Thymus (tissue), 11 donors: ENCODE data around the gene SDSL. TPM values are rescaled to one million over a fixed set of nuclear protein-coding genes. Genes with fewer than 3 reads are reported as not detected.

Experiments
- DNase-seq, 9 donors: peaks; one replicate each; pipeline ENCODE4 v3.0.0-alpha.2; 2013; ENCODE audit warnings: low spot score in 9 of 9, low read depth in 6 of 9, missing footprints in 1 of 9
- H3K27ac ChIP-seq, 2 donors: one replicate each; pipeline ENCODE4 v1.5.1; 2013; ENCODE audit warnings: control low read depth in 1 of 2, low read depth in 1 of 2, low read length in 1 of 2, mild to moderate bottlenecking in 1 of 2, moderate library complexity in 1 of 2
- H3K27me3 ChIP-seq, 2 donors: one replicate each; pipeline ENCODE4 v1.5.1; 2013; ENCODE audit warnings: low read length in 1 of 2; ENCODE audit not compliant: control insufficient read depth in 2 of 2, insufficient read depth in 1 of 2
- H3K36me3 ChIP-seq, 2 donors: one replicate each; pipeline ENCODE4 v1.5.1; 2013; ENCODE audit warnings: low read length in 1 of 2, mild to moderate bottlenecking in 1 of 2, moderate library complexity in 1 of 2; ENCODE audit not compliant: control insufficient read depth in 2 of 2, insufficient read depth in 2 of 2
- H3K4me1 ChIP-seq, 2 donors: one replicate each; pipeline ENCODE4 v1.5.1; 2013; ENCODE audit warnings: low read length in 2 of 2; ENCODE audit not compliant: control insufficient read depth in 2 of 2, insufficient read depth in 2 of 2
- H3K4me3 ChIP-seq, 2 donors: one replicate each; pipeline ENCODE4 v1.5.1; 2013; ENCODE audit warnings: low read length in 2 of 2, control low read depth in 1 of 2, mild to moderate bottlenecking in 1 of 2
- H3K9me3 ChIP-seq, 2 donors: one replicate each; pipeline ENCODE4 v1.5.1; 2013; ENCODE audit warnings: low read length in 1 of 2, mild to moderate bottlenecking in 1 of 2; ENCODE audit not compliant: control insufficient read depth in 2 of 2, insufficient read depth in 1 of 2
- WGBS: extraction: QIAGEN DNeasy Blood & Tissue Kit; methylation state at CpG from one replicate; pipeline ENCODE4 v1.1.7; 2013; 5-methylcytosine and 5-hydroxymethylcytosine counted together
- polyA plus RNA-seq: library from polyadenylated mRNA; stranded (reverse); fragments of 200-250 nt; gene quantifications from one replicate; pipeline ENCODE4 v1.2.3, GENCODE V29; 2013
- total RNA-seq: library from RNA; stranded (reverse); fragments of 120-200 nt; gene quantifications from one replicate; pipeline ENCODE4 v1.2.4, GENCODE V29; 2013
- donor health status: healthy.

Gene SDSL
- total and polyA plus RNA-seq, 2 donors: 2.1 to 13.1 TPM

GRCh38 chr12:113425960-113426453 lies 3.8 kb downstream of the SDSL start:
- no peak for DNase-seq

DNA sequence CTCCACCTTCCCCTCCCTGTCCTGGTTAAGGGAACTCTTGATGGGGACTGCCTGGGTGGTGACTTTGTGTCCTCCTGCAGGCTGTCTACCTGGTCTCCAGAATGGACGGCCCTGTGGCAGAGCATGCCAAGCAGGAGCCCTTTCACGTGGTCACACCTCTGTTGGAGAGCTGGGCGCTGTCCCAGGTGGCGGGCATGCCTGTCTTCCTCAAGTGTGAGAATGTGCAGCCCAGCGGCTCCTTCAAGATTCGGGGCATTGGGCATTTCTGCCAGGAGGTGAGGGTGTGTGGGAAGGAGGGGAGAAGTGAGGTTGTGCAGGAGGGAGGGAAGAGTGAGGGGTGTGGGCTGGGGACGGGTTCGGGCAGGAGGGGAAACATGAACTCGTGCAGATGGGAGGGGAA lies 5.7 kb downstream of the SDSL start:
- no peaks in the 10 kb centered on the region for H3K9me3 ChIP-seq
- no peak overlapping the region for H3K27ac ChIP-seq
- H3K27me3 ChIP-seq: peaks cover 0 to 7% of the 10 kb centered on the region in 2 donors
- no peak overlapping the region for H3K4me3 ChIP-seq
- no peak for DNase-seq
- WGBS: 88% methylated on average over 9 of the region's 9 CpGs
- H3K36me3 ChIP-seq: no peaks in the 10 kb centered on the region
- H3K4me1 ChIP-seq: no peaks in the 10 kb centered on the region

More at GRCh38 chr12:113425960-113426453, 3.8 kb downstream of the SDSL start:
- H3K27ac ChIP-seq: no peak overlapping the region
- WGBS: 55% methylated on average over 11 of the region's 11 CpGs
- no peaks in the 10 kb centered on the region for H3K36me3 ChIP-seq
- H3K4me3 ChIP-seq: no peak overlapping the region
- no peaks in the 10 kb centered on the region for H3K4me1 ChIP-seq
- H3K27me3 ChIP-seq: peaks cover 0 to 7% of the 10 kb centered on the region in 2 donors
- no peaks in the 10 kb centered on the region for H3K9me3 ChIP-seq

- no peaks in the 10 kb centered on the region for H3K36me3 ChIP-seq
- H3K4me1 ChIP-seq: no peaks in the 10 kb centered on the region
- H3K27ac ChIP-seq: no peak overlapping the region
- no peak for DNase-seq
- H3K4me3 ChIP-seq: no peak overlapping the region
- peaks cover 0 to 7% of the 10 kb centered on the region in 2 donors for H3K27me3 ChIP-seq
- no peaks in the 10 kb centered on the region for H3K9me3 ChIP-seq
- WGBS: 94% methylated on average over 1 of the region's 1 CpG
Measured at GRCh38 chr12:113428482-113428881, 6.3 kb downstream of the SDSL start.

DNA sequence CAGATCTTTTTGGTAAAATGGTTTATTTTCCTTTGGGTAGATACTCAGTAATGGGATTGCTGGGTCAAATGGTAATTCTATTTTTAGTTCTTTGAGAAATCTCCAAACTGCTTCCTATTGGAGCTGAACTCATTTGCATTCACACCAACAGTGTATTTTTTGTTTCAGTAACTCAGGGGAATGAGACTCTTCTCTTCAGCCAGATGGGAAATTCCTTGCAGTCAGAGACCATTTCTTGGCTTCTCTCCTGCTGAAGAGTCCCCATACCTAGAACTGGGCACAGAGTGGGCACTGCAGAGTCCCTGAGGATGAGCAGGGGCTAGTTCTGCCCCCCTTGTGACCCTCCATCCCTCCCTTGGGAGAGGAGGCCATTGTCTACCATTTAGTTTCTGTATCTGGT lies 10.8 kb downstream of the SDSL start:
- H3K9me3 ChIP-seq: no peaks in the 10 kb centered on the region
- DNase-seq: no peak
- H3K36me3 ChIP-seq: no peaks in the 10 kb centered on the region
- no peak overlapping the region for H3K27ac ChIP-seq
- H3K27me3 ChIP-seq: no peaks in the 10 kb centered on the region
- no peaks in the 10 kb centered on the region for H3K4me1 ChIP-seq
- no peak overlapping the region for H3K4me3 ChIP-seq

DNA sequence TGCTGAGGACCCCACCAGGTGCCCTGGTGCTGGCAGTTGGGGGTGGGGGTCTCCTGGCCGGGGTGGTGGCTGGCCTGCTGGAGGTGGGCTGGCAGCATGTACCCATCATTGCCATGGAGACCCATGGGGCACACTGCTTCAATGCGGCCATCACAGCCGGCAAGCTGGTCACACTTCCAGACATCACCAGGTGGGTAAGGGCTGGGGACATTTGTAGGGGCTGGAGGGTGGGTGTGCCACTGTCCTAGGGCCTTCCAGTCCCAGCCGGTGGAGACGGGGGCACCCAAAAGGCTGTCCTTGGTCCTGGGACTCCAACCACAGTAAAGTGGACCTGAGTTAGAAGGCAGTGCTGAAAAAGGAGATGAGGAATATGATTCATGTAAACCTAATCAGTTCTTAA lies 13.2 kb downstream of the SDSL start:
- H3K27me3 ChIP-seq: peaks cover 0 to 4% of the 10 kb centered on the region in 2 donors
- no peak for DNase-seq
- no peak overlapping the region for H3K4me3 ChIP-seq
- H3K36me3 ChIP-seq: no peaks in the 10 kb centered on the region
- WGBS: 96% methylated on average over 5 of the region's 5 CpGs
- H3K9me3 ChIP-seq: no peaks in the 10 kb centered on the region
- H3K27ac ChIP-seq: no peak overlapping the region
- no peaks in the 10 kb centered on the region for H3K4me1 ChIP-seq

DNA sequence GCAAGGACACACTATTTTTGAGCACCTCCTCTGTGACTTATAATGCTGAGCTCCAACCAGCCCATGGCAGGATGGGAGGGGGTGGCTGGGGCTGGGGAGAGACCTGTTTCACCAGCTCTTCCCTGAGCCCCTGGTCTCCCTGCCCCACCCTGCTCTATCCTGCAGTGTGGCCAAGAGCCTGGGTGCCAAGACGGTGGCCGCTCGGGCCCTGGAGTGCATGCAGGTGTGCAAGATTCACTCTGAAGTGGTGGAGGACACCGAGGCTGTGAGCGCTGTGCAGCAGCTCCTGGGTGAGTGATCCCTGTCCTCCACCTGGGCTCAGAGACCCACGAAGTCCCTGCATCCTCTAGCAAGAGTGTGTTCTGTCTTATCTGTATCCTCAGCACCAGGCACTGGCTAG lies 14.4 kb downstream of the SDSL start:
- WGBS: 92% methylated on average over 6 of the region's 6 CpGs
- Histone ChIP-seq H3K27me3 (peaks cover 0 to 8% of the 10 kb centered on the region in 2 donors), H3K27ac (no peak overlapping the region), H3K9me3 (no peaks in the 10 kb centered on the region), H3K4me1 (no peaks in the 10 kb centered on the region), H3K36me3 (no peaks in the 10 kb centered on the region), H3K4me3 (no peak overlapping the region)
- no peak for DNase-seq

- Histone ChIP-seq H3K36me3 (no peaks in the 10 kb centered on the region), H3K4me3 (no peak overlapping the region), H3K9me3 (no peaks in the 10 kb centered on the region), H3K27me3 (peaks cover 0 to 11% of the 10 kb centered on the region in 2 donors), H3K4me1 (no peaks in the 10 kb centered on the region), H3K27ac (no peak overlapping the region)
- no peak for DNase-seq
- 95% methylated on average over 6 of the region's 6 CpGs for WGBS
Measured at GRCh38 chr12:113436993-113437728, 15.0 kb downstream of the SDSL start.

GRCh38 chr12:113437729-113438100 lies 15.5 kb downstream of the SDSL start:
- Histone ChIP-seq H3K4me3 (no peak overlapping the region), H3K27me3 (peaks cover 0 to 11% of the 10 kb centered on the region in 2 donors), H3K36me3 (no peaks in the 10 kb centered on the region), H3K4me1 (no peaks in the 10 kb centered on the region), H3K9me3 (no peaks in the 10 kb centered on the region), H3K27ac (no peak overlapping the region)
- no peak for DNase-seq
- WGBS: 90% methylated on average over 9 of the region's 9 CpGs

DNA sequence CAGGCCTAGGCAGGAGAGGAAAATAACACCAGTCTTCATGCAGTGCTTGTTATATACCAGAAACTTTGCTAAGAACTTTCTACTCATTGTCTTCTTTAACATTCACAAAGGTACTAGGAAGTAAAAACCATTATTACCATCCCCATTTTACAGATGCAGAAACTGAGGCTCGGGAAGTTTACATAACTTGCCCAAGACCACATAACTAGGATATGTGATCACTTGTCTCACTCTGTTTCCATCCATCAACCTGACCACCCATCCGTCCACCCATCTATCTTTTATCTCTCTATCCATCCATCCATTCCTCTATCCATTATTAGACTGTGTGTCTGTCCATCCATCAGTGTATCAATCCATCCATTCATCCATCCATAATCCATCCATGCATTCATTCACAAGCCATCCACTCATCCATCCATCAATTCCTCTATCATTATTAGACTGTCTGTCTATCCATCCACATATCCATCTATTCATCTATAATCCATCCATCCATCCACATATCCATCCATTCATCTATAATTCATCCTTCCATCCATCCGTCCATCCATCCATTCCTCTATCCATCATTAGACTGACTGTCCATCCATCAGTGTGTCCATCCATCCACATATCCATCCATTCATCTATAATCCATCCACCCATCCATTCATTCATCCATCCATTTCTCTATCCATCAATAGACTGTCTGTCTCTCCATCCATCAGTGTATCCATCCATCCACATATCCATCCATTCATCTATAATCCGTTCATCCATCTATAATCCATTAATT lies 16.5 kb downstream of the SDSL start:
- no peak overlapping the region for H3K27ac ChIP-seq
- H3K9me3 ChIP-seq: no peaks in the 10 kb centered on the region
- H3K4me1 ChIP-seq: no peaks in the 10 kb centered on the region
- H3K36me3 ChIP-seq: no peaks in the 10 kb centered on the region
- 89% methylated on average over 4 of the region's 4 CpGs for WGBS
- no peak for DNase-seq
- H3K27me3 ChIP-seq: peaks cover 0 to 11% of the 10 kb centered on the region in 2 donors
- no peak overlapping the region for H3K4me3 ChIP-seq
